Stimulated activated CD4-positive, alpha-beta T cell treated with anti-CD3 and anti-CD28 coated beads, Interleukin-1b, Interleukin-23, amount 100 ng/mL, for 4 hours (primary cell): ENCODE data around the gene GLIS1.
"Not testable (repeated sequence)": the region's sequence is repeated elsewhere in the genome, so short reads cannot be mapped to it uniquely, and the experiment has no call there.

Experiments used
- DNase-seq, 2 donors: peaks; one replicate each; pipeline ENCODE4 v3.0.0-alpha.2; 2020; ENCODE audit warnings: low read depth in 2 of 2

Gene GLIS1

GRCh38 chr1:53654216-53655210, 84.5 kb downstream of the GLIS1 start:
- no peak for DNase-seq

DNA sequence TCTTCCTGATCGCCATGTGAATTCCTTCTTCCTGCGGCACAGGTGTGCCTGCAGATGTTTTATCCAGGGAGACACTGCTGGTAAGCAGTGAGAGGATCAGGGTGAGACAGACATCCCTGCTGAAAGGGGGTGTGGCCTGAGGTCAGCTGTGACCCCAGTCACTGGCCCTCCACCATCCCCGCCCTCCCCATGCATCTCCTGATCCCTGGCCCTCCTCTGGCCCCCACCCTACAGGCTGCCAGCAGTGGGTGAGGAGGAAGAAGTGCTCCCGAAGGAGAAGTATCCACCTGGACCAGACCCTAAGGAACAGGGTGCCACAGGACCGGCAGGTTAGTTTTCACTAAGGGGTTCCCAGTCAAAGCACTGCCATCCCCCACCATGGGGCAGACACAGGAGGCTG, 85.3 kb downstream of the GLIS1 start:
- DNase-seq: no peak

GRCh38 chr1:53653200-53653575, 85.8 kb downstream of the GLIS1 start:
- DNase-seq: no peak

GRCh38 chr1:53652441-53653199, 86.3 kb downstream of the GLIS1 start:
- DNase-seq: no peak

DNA sequence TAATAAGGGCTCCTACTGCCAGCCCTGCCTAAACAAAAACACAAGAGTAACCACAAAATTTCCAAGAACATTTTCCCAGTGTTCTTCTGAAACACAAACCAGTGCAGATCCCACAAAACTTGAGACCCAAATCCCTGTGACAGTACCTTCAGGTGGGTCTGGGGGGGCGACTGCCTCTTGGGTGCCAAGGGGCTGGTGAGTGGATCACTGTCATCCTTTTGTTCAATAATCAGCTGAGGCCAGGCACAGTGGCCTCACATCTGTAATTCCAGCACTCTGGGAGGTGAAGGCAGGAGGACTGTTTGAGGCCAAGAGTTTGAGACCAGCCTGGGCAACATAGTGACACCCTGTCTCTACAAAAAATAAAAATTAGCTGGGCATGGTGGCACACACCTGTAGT, 87.6 kb downstream of the GLIS1 start:
- DNase-seq: no peak

GRCh38 chr1:53648516-53648915, 90.4 kb downstream of the GLIS1 start:
- no peak for DNase-seq

- not testable (repeated sequence) for DNase-seq
These were observed 91.0 kb downstream of the GLIS1 start for GRCh38 chr1:53647915-53648314.

GRCh38 chr1:53646732-53647131, 92.2 kb downstream of the GLIS1 start:
- no peak for DNase-seq

DNA sequence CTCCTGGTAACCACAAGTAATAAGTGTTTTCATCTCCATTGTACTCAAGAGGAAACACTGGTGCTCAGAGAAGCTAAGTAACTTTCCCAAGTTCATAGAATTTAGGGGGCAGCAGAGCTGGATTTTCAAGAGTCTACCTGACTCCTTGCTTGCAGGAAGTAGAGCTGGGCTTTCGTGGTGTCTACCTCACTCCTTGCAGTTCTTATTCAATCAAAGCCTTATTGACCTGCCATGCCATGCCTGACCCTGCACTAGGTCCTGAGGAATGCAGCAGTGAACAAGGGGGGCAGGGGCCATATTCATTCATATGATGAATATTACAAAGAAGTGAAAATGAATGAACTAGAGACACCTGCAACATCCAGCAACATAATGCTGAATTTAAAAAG, 93.3 kb downstream of the GLIS1 start:
- no peak for DNase-seq

DNA sequence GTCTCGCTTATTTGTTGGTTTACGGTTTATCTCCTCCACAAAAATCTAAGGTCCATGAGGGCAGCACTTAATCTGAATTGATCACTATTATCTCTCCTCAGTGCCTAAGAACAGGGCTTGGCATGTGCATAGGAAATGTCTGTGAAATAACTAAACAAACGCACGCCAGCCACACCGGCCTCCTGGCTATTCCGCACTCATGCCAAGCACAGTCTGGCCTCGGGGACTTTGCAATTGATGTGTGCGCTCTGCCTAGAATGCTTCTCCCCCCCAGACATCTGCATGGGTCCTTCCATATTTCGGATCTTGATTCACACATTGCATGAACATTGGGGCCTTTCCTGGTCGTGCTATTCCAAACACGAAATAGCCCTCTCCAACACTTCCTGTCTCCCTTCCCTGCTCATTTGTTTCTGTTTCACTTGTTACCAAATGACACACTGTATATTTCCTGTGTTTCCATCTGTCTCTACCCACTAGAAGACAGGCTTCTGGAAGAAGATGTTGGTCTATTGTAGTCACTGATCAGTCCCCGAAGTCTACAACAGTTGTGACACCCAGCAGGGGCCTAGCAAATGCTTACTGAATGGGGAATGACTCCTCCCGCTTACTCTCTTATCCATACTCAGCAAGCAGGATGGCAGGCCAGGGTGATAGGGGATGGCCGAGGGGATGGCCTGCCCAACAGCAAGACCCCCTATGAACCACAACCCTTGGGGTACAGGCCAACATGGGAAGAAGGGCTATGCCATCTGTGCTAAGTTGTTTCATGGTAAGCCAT, 93.9 kb downstream of the GLIS1 start:
- DNase-seq: no peak

DNA sequence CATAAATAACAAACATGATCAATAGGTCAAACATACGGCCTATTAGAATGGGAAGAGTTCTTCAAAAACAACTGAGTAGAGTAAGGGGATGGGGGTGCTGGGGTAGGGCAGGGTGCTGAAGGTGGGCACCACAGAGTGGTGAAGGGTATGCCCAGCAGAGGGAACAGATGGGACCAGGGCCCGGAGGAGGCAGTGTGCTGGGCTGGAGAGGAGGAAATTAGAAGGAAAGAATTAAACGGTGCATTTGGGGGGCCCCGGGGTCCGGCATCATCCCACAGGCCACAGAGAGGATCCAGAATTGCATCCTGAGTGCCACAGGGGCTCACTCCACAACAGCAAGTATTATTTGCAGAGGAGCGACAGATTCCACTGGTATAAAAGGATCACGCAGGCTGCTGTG, 94.5 kb downstream of the GLIS1 start:
- no peak for DNase-seq

GRCh38 chr1:53643881-53644390, 95.0 kb downstream of the GLIS1 start:
- DNase-seq: no peak

- no peak for DNase-seq
These were observed 95.7 kb downstream of the GLIS1 start for GRCh38 chr1:53643041-53643880.

DNA sequence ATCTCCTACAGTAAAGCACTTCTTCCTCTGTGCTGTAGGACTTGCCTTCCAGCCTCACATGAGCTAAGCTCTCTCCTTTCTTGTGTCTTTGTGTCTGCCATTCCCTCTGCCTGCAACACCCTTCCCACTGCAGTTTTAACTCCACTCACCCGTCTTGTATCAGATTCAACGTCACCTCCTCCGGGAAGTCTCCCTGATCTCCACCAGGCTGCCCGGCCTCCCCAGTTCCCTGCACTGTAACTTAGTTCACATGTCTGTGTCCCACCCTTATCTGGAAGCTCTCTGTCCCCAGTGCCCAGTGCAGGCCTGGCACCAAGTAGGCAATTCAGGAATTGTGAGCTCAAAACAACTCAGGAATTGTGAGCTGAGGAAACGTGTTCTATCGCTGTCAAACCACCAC, 96.4 kb downstream of the GLIS1 start:
- no peak for DNase-seq

DNA sequence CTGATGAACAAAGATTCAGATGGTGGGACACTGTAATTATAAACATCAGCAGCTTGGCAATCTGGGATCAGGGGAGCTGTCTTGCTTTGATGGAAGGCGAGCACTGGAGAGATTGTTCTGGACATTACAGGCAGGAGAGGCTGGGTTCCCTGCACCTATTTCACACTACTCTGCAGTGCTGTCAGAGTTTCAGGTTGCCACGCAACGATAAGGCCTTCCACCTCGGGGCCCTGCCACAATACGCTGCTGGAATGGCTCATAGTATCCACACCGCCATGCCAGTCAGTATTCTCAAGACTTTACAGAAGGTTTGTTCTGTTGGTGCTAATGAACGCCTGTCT, 96.8 kb downstream of the GLIS1 start:
- DNase-seq: no peak

GRCh38 chr1:53641481-53642214, 97.3 kb downstream of the GLIS1 start:
- DNase-seq: no peak

- DNase-seq: no peak
These were observed 98.3 kb downstream of the GLIS1 start for GRCh38 chr1:53640701-53641075.

DNA sequence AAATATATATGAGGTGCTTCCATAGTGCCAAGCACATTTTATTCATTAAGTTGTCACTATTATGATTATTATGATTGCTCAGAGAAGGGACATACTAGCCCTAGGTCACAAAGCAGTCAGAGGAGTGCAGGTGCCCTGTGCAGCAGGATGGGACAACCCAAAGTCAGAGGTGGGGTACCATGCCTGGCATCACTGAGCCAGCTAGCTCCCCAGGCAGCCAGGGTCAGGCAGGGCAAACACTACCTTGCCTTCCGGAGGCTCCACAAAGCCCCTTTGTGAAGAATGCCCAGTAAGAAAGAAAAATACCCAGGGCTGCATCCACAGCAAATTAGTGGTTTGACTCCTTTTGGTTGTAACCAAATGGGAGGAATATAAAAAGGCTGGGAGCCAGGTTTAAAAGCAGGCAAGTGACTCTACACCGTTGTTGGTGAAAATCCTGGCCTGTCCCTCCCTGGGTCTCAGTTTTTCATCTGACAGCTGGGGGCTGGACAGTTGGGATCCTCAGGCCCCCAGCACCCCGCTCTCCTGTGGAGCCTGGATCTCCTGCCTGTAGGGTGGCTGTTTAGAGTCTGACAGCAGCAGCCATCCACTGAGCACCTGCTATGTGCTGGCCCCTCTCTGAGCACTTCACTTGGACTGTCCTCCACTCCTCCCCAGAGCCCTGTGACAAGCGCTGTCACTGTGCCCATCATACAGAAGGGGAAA, 98.8 kb downstream of the GLIS1 start:
- no peak for DNase-seq

- DNase-seq: no peak
These were observed 99.7 kb downstream of the GLIS1 start for GRCh38 chr1:53639251-53639763.
